Measurements from ENCODE around the gene IL1R1. TPM values are rescaled to one million over a fixed set of nuclear protein-coding genes. Genes with fewer than 3 reads are reported as not detected.

The IL1R1 gene
- total and polyA plus RNA-seq, 2 of the 4 experiments (the other 2 are of a cell fraction) = 6.5 to 13.8 TPM

DNA sequence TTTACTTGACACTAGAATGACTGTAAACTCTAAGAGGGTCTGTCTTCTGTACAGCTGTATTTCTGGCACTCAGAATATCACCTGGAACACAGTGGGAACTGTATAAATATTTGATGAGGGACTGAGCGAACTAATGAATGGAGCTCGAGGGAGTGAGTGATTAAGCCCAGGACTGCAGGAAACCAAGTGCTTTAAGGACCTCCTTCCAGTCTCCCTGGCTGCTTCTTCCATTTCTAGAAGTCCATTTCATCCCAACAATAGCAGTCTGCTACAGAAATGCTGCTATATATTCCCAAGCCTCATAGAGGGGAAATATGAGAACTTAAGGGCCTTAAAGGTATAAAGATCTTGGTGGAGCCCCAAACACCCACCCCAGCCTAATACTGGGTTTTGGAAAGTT, 41.5 kb downstream of the IL1R1 start:
- Histone ChIP-seq H2BK120ac (ENCODE audit: low read depth, low read length) (no peak overlapping the region), H2BK15ac (ENCODE audit: low read depth, low read length) (no peak overlapping the region), H4K91ac (ENCODE audit: insufficient read depth, low read depth, low read length) (no peak overlapping the region), H3K9me3 (ENCODE audit: control insufficient read depth, insufficient read depth, low read length) (no peaks in the 10 kb centered on the region), H3K27me3 (ENCODE audit: control insufficient read depth, insufficient read depth, low read length) (no peaks in the 10 kb centered on the region), H3K9me1 (ENCODE audit: insufficient read depth, low read length) (no peaks in the 10 kb centered on the region), H3K4ac (ENCODE audit: low read depth, low read length) (no peak overlapping the region), H3K79me1 (ENCODE audit: low read depth in 1 of 2, low read length in 2 of 2) (no peaks in the 10 kb centered on the region), H2BK20ac (ENCODE audit: low read depth, low read length) (no peak overlapping the region), H3K4me2 (ENCODE audit: low read depth, low read length) (no peak overlapping the region), H3K4me3 (ENCODE audit: insufficient read depth, low read depth, low read length) (no peak overlapping the region), H3K18ac (ENCODE audit: low read depth, low read length) (no peak overlapping the region), H4K8ac (ENCODE audit: low read depth in 2 of 2, low read length in 2 of 2) (no peak overlapping the region), H2AFZ (replicated peaks; ENCODE audit: low read length, poor library complexity) (no peak overlapping the region), H3K27ac (ENCODE audit: insufficient read depth, low read length) (no peak overlapping the region), H2AK9ac (replicated peaks; ENCODE audit: low read depth, low read length, poor library complexity) (no peak overlapping the region), H2AK5ac (ENCODE audit: low read depth, low read length) (no peak overlapping the region), H3K9ac (ENCODE audit: low read depth, low read length) (no peak overlapping the region), H3K14ac (replicated peaks; ENCODE audit: low read depth, low read length) (no peak overlapping the region), H3K4me1 (ENCODE audit: control insufficient read depth, insufficient read depth, low read length) (no peaks in the 10 kb centered on the region), H3K36me3 (ENCODE audit: control insufficient read depth, insufficient read depth, low read length) (peaks cover 4% of the 10 kb centered on the region; the same call in 1 of the 2 replicates), H2BK5ac (ENCODE audit: low read depth, low read length, poor library complexity, severe bottlenecking) (no peak overlapping the region), H4K20me1 (ENCODE audit: insufficient read depth, low read length) (no peaks in the 10 kb centered on the region), H3K56ac (ENCODE audit: extremely low read depth, insufficient read depth, low read length) (no peak overlapping the region; the same call in 1 of the 2 replicates), H4K5ac (ENCODE audit: low read depth, low read length) (no peak overlapping the region), H3K23ac (ENCODE audit: low read depth, low read length) (no peak overlapping the region)
- WGBS, 2 experiments (ENCODE audit: extremely low coverage in 2 of 2, insufficient read length in 1 of 2) = no CpG with 5 or more reads among the region's 2 CpGs
- DNase-seq (no peak), ATAC-seq (ENCODE audit: low read depth) (no peak)
- in situ Hi-C loops (cut with MboI; ENCODE audit: low sequenced_read_pairs) (no loop called here), dilution Hi-C loops (cut with HindIII; ENCODE audit: low sequenced_read_pairs, unreplicated experiment) (no loop called here), intact Hi-C loops (cut with micrococcal nuclease) (no loop called here)
- TF ChIP-seq, protein P1, sequence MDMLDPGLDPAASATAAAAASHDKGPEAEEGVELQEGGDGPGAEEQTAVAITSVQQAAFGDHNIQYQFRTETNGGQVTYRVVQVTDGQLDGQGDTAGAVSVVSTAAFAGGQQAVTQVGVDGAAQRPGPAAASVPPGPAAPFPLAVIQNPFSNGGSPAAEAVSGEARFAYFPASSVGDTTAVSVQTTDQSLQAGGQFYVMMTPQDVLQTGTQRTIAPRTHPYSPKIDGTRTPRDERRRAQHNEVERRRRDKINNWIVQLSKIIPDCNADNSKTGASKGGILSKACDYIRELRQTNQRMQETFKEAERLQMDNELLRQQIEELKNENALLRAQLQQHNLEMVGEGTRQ (IDR thresholded peaks at IDR 0.05; ENCODE audit: low read depth, low read length) = no peak
- TF ChIP-seq MAZ (IDR thresholded peaks at IDR 0.05; ENCODE audit: borderline replicate concordance, low read depth, low read length) (no peak), CHD1 (IDR thresholded peaks at IDR 0.05; ENCODE audit: low read depth, low read length) (no peak)
- CTCF ChIA-PET = no interaction called here
- POLR2A ChIA-PET (ENCODE audit: unreplicated experiment) = no interaction called here
- no TSS peak for BruUV-seq (replicated peaks)

Measured in IMR-90 (cell line).